Panc1 (cell line): ENCODE data around the gene ARFGAP1. TPM values are rescaled to one million over a fixed set of nuclear protein-coding genes. Genes with fewer than 3 reads are reported as not detected.

ENCODE experiments used
- ATAC-seq: fragments of 200-7000 bp; cut with Tn5 transposase; 2 replicates; pipeline ENCODE4 v1.9.1; 2020; ENCODE audit warnings: mild to moderate bottlenecking, moderate library complexity
- BruUV-seq: library from RNA; stranded (reverse); fragments of 400-500 nt; replicated peaks from 2 replicates; lab custom pipeline; 2021; lab: Mats Ljungman, UMichigan
- CTCF ChIA-PET: fragments of 300-600 bp; sonication (Branson Sonifier 250); formaldehyde crosslinking; loops from one replicate; lab custom pipeline; 2022; ENCODE audit warnings: antibody characterized with exemption; lab: Charles Lee
- POLR2A ChIA-PET: fragments of 300-600 bp; sonication (Branson Sonifier 250); formaldehyde crosslinking; loops from one replicate; lab custom pipeline; 2022; ENCODE audit warnings: antibody characterized with exemption; lab: Charles Lee
- DNase-seq: peaks from one replicate; pipeline ENCODE4 v3.0.0-alpha.2; 2010; ENCODE audit warnings: low read depth, low spot score
- H3K27ac ChIP-seq: 2 replicates; pipeline ENCODE4 v1.5.1; 2011; ENCODE audit warnings: mild to moderate bottlenecking, low read length, inconsistent platforms
- H3K27me3 ChIP-seq: fragments of 200-500 bp; sonication (Bioruptor generic); 2 replicates; pipeline ENCODE4 v1.6.0; 2014; ENCODE audit warnings: low read length, inconsistent platforms; ENCODE audit not compliant: control insufficient read depth, insufficient read depth
- H3K36me3 ChIP-seq: fragments of 200-500 bp; sonication (Bioruptor generic); 2 replicates; pipeline ENCODE4 v1.5.1; 2014; ENCODE audit warnings: inconsistent platforms, mild to moderate bottlenecking, low read length, moderate library complexity; ENCODE audit not compliant: control insufficient read depth, insufficient read depth
- H3K4me1 ChIP-seq: 2 replicates; pipeline ENCODE4 v1.5.1; 2011; ENCODE audit warnings: inconsistent platforms, mild to moderate bottlenecking, low read length, moderate library complexity; ENCODE audit not compliant: control insufficient read depth, insufficient read depth
- H3K4me3 ChIP-seq, 2 experiments: 2 replicates each; pipeline ENCODE4 v1.5.1; 2011 to 2012; ENCODE audit warnings: low read depth in 2 of 2, low read length in 2 of 2, mild to moderate bottlenecking in 2 of 2, inconsistent platforms in 1 of 2, moderate library complexity in 1 of 2
- H3K9me3 ChIP-seq: fragments of 200-500 bp; sonication (Bioruptor generic); 2 replicates; pipeline ENCODE4 v1.5.1; 2014; ENCODE audit warnings: low read depth, mild to moderate bottlenecking, inconsistent platforms, low read length, moderate library complexity; ENCODE audit not compliant: control insufficient read depth, insufficient read depth
- CTCF ChIP-seq: fragments of 450-650 bp; IDR thresholded peaks from 2 replicates; pipeline ENCODE4 v1.5.1; 2017; ENCODE audit warnings: mild to moderate bottlenecking
- POLR2AphosphoS5 ChIP-seq: IDR thresholded peaks from 2 replicates; pipeline ENCODE4 v1.6.1; 2012; ENCODE audit warnings: mild to moderate bottlenecking, low read depth, low read length, moderate library complexity
- SIN3A ChIP-seq: IDR thresholded peaks from 2 replicates; pipeline ENCODE4 v1.6.1; 2012; ENCODE audit warnings: low read depth, mild to moderate bottlenecking, low read length, moderate library complexity, borderline replicate concordance; ENCODE audit not compliant: insufficient read depth
- TCF7L2 ChIP-seq: IDR thresholded peaks from 2 replicates; pipeline ENCODE4 v1.6.1; 2011; ENCODE audit warnings: mild to moderate bottlenecking, low read depth, low read length, inconsistent platforms
- in situ Hi-C: cut with HindIII; loops from 2 replicates; pipeline ENCODE4 v1.10.0; 2016; ENCODE audit warnings: low sequenced_read_pairs, low pct_unique_long_range_greater_than_20kb
- intact Hi-C: fragments of 100-400 bp; cut with micrococcal nuclease; formaldehyde crosslinking; loops from one replicate; pipeline ENCODE4 v1.10.0; 2022; ENCODE audit not compliant: unreplicated experiment
- total RNA-seq: library from RNA; stranded (reverse); gene quantifications from one replicate; pipeline ENCODE4 v1.2.1, GENCODE V29; 2021; ENCODE audit not compliant: unreplicated experiment
- TF ChIP-seq, protein P1 (sequence below), 2 experiments: IDR thresholded peaks; 2 replicates each; pipeline ENCODE4 v1.6.1; 2011 to 2012; ENCODE audit warnings: low read depth in 2 of 2, control low read depth in 1 of 2, low read length in 1 of 2, mild to moderate bottlenecking in 1 of 2, moderate library complexity in 1 of 2; ENCODE audit not compliant: insufficient read depth in 1 of 2

The ARFGAP1 gene
- total RNA-seq, 1 experiment from 2014 or later = 110 TPM

DNA sequence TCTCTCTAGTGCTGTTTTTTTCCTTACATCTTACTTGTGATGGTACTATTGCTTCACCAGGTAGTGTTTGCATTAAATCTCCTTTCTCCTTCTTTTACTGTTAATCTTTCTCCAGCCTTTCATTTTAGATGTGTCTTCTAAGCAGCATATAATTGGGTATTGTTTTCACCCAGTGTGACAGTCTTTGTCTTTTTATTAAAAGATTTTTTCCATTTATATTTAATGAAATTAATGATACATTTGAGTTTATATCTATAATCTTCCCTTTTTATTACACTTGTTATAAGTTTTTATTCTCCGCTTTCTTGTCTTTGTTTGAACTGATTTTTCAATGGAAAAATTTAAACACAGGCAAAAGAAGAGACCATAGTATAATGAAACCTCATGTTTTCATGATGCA lies 29.1 kb downstream of the ARFGAP1 start:
- in situ Hi-C loops (no loop called here), intact Hi-C loops (no loop called here)
- DNase-seq (no peak), ATAC-seq (no peak)
- BruUV-seq = no TSS peak
- CTCF ChIA-PET = no interaction called here
- TF ChIP-seq TCF7L2 = no peak
- TF ChIP-seq, protein P1, sequence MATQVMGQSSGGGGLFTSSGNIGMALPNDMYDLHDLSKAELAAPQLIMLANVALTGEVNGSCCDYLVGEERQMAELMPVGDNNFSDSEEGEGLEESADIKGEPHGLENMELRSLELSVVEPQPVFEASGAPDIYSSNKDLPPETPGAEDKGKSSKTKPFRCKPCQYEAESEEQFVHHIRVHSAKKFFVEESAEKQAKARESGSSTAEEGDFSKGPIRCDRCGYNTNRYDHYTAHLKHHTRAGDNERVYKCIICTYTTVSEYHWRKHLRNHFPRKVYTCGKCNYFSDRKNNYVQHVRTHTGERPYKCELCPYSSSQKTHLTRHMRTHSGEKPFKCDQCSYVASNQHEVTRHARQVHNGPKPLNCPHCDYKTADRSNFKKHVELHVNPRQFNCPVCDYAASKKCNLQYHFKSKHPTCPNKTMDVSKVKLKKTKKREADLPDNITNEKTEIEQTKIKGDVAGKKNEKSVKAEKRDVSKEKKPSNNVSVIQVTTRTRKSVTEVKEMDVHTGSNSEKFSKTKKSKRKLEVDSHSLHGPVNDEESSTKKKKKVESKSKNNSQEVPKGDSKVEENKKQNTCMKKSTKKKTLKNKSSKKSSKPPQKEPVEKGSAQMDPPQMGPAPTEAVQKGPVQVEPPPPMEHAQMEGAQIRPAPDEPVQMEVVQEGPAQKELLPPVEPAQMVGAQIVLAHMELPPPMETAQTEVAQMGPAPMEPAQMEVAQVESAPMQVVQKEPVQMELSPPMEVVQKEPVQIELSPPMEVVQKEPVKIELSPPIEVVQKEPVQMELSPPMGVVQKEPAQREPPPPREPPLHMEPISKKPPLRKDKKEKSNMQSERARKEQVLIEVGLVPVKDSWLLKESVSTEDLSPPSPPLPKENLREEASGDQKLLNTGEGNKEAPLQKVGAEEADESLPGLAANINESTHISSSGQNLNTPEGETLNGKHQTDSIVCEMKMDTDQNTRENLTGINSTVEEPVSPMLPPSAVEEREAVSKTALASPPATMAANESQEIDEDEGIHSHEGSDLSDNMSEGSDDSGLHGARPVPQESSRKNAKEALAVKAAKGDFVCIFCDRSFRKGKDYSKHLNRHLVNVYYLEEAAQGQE (IDR thresholded peaks at IDR 0.05; ENCODE audit: insufficient read depth in 1 of 2, low read depth in 2 of 2, low read length in 1 of 2) = no peak
- no peak for TF ChIP-seq POLR2AphosphoS5
- no peak for TF ChIP-seq CTCF
- Histone ChIP-seq H3K4me3 (no peak overlapping the region), H3K27ac (no peak overlapping the region), H3K4me1 (peaks cover 3% of the 10 kb centered on the region; the same call in 1 of the 2 replicates), H3K9me3 (peaks cover 7% of the 10 kb centered on the region; the same call in 1 of the 2 replicates), H3K36me3 (no peaks in the 10 kb centered on the region), H3K27me3 (0 out of 2 replicates have a peak, but pooled peaks cover 2% of the 10 kb centered on the region)
- POLR2A ChIA-PET = no interaction called here

DNA sequence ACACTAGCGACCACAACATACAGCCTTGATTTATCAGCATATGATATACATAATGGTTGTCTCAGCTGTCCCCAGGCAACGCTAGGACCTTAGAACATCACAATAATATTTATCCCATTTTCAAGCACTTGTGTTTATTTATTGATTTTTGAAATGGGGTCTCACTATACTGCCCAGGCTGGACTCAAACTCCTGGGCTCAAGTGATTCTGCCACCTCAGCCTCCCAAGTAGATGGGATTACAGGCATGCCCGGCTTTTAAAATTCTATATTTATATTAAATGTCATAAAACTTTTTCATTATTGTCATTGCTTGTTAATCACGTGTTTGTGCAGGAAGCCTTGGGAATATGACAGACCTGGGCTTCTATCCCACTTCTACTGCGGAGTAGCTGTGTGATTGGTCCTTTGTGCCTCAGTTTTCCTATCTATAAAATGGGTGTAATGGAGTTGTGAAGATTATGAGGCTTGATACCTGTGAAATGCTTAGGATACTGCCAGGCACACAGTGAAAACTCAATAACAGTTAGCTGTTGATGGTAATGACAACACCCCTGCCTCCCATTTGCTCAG lies 30.6 kb downstream of the ARFGAP1 start:
- DNase-seq = no peak
- ChIA-PET POLR2A (no interaction called here), CTCF (no interaction called here)
- intact Hi-C loops (no loop called here), in situ Hi-C loops (no loop called here)
- H3K4me1 ChIP-seq = peaks cover 3% of the 10 kb centered on the region; the same call in 1 of the 2 replicates
- H3K27me3 ChIP-seq = 0 out of 2 replicates have a peak, but pooled peaks cover 2% of the 10 kb centered on the region
- no peak for ATAC-seq
- H3K4me3 ChIP-seq = no peak overlapping the region
- H3K36me3 ChIP-seq = no peaks in the 10 kb centered on the region
- no peak overlapping the region for H3K27ac ChIP-seq
- no TSS peak for BruUV-seq
- peaks cover 7% of the 10 kb centered on the region; the same call in 1 of the 2 replicates for H3K9me3 ChIP-seq
- no peak for TF ChIP-seq SIN3A
- no peak for TF ChIP-seq POLR2AphosphoS5
- TF ChIP-seq, protein P1 (IDR thresholded peaks at IDR 0.05; ENCODE audit: insufficient read depth in 1 of 2, low read depth in 2 of 2, low read length in 1 of 2) = no peak
- TF ChIP-seq CTCF = no peak
- TF ChIP-seq TCF7L2 = no peak
